IMR-90 (cell line): ENCODE measurements around the gene LYVE1. TPM values are rescaled to one million over a fixed set of nuclear protein-coding genes. Genes with fewer than 3 reads are reported as not detected.

Source experiments
- ATAC-seq: fragments of 200-7000 bp; cut with Tn5 transposase; 2 replicates; pipeline ENCODE4 v1.9.1; 2020; ENCODE audit warnings: low read depth, mild to moderate bottlenecking, moderate library complexity
- BruUV-seq: library from RNA; stranded (reverse); fragments of 400-500 nt; replicated peaks from 2 replicates; lab custom pipeline; 2021; lab: Mats Ljungman, UMichigan
- CTCF ChIA-PET: fragments of 300-600 bp; formaldehyde crosslinking; extraction: SDS; loops from one replicate; lab custom pipeline; 2021; ENCODE audit warnings: antibody characterized with exemption; lab: Yijun Ruan, JAX
- POLR2A ChIA-PET: fragments of 300-600 bp; sonication (Branson Sonifier 250); formaldehyde crosslinking; loops from one replicate; lab custom pipeline; 2022; ENCODE audit warnings: antibody characterized with exemption; ENCODE audit not compliant: unreplicated experiment; lab: Charles Lee
- DNase-seq: peaks from one replicate; pipeline ENCODE4 v3.0.0; 2013
- H2AFZ ChIP-seq: replicated peaks from 2 replicates; pipeline ENCODE3; 2013; ENCODE audit warnings: low read length, mild to moderate bottlenecking; ENCODE audit not compliant: poor library complexity
- H2AK5ac ChIP-seq: 2 replicates; pipeline ENCODE4 v1.6.1; 2013; ENCODE audit warnings: low read depth, low read length, inconsistent platforms
- H2AK9ac ChIP-seq: replicated peaks from 2 replicates; pipeline ENCODE3; 2013; ENCODE audit warnings: mild to moderate bottlenecking, low read depth, low read length, moderate library complexity; ENCODE audit not compliant: poor library complexity
- H2BK120ac ChIP-seq: 2 replicates; pipeline ENCODE4 v1.6.1; 2013; ENCODE audit warnings: low read depth, low read length, inconsistent platforms
- H2BK15ac ChIP-seq: 3 replicates; pipeline ENCODE4 v1.6.1; 2013; ENCODE audit warnings: low read depth, low read length, inconsistent platforms
- H2BK20ac ChIP-seq: 2 replicates; pipeline ENCODE4 v1.6.1; 2013; ENCODE audit warnings: low read depth, mild to moderate bottlenecking, inconsistent platforms, low read length, moderate library complexity
- H2BK5ac ChIP-seq: 2 replicates; pipeline ENCODE4 v1.6.1; 2013; ENCODE audit warnings: mild to moderate bottlenecking, low read depth, low read length, inconsistent platforms; ENCODE audit not compliant: poor library complexity, severe bottlenecking
- H3K14ac ChIP-seq: replicated peaks from 2 replicates; pipeline ENCODE4 v1.6.1; 2013; ENCODE audit warnings: low read depth, low read length, inconsistent platforms
- H3K18ac ChIP-seq: 2 replicates; pipeline ENCODE4 v1.6.1; 2013; ENCODE audit warnings: low read depth, low read length, control low read depth
- H3K23ac ChIP-seq: 2 replicates; pipeline ENCODE4 v1.6.1; 2013; ENCODE audit warnings: low read depth, low read length, inconsistent platforms
- H3K27ac ChIP-seq: 2 replicates; pipeline ENCODE4 v1.5.1; 2013; ENCODE audit warnings: mild to moderate bottlenecking, control low read depth, low read length; ENCODE audit not compliant: insufficient read depth
- H3K27me3 ChIP-seq: 2 replicates; pipeline ENCODE4 v1.6.1; 2013; ENCODE audit warnings: low read length; ENCODE audit not compliant: control insufficient read depth, insufficient read depth
- H3K36me3 ChIP-seq: 2 replicates; pipeline ENCODE4 v1.6.1; 2013; ENCODE audit warnings: low read length, mixed read lengths; ENCODE audit not compliant: control insufficient read depth, insufficient read depth
- H3K4ac ChIP-seq: 2 replicates; pipeline ENCODE4 v1.6.1; 2013; ENCODE audit warnings: low read depth, low read length, inconsistent platforms
- H3K4me1 ChIP-seq: 2 replicates; pipeline ENCODE4 v1.6.1; 2013; ENCODE audit warnings: low read length, mixed read lengths; ENCODE audit not compliant: control insufficient read depth, insufficient read depth
- H3K4me2 ChIP-seq: 2 replicates; pipeline ENCODE4 v1.6.1; 2013; ENCODE audit warnings: low read depth, mild to moderate bottlenecking, control low read depth, low read length, moderate library complexity
- H3K4me3 ChIP-seq: 2 replicates; pipeline ENCODE4 v1.5.1; 2013; ENCODE audit warnings: low read depth, mild to moderate bottlenecking, control low read depth, low read length, moderate library complexity; ENCODE audit not compliant: insufficient read depth
- H3K56ac ChIP-seq: 2 replicates; pipeline ENCODE4 v1.6.1; 2013; ENCODE audit warnings: low read length, inconsistent platforms; ENCODE audit not compliant: insufficient read depth; ENCODE audit errors: extremely low read depth
- H3K79me1 ChIP-seq, 2 experiments: 2 replicates each; pipeline ENCODE4 v1.6.1; 2013; ENCODE audit warnings: low read length in 2 of 2, inconsistent platforms in 1 of 2, low read depth in 1 of 2
- H3K9ac ChIP-seq: 2 replicates; pipeline ENCODE4 v1.6.1; 2013; ENCODE audit warnings: low read depth, low read length, control low read depth
- H3K9me1 ChIP-seq: 2 replicates; pipeline ENCODE4 v1.6.1; 2013; ENCODE audit warnings: low read length, inconsistent platforms; ENCODE audit not compliant: insufficient read depth
- H3K9me3 ChIP-seq: 2 replicates; pipeline ENCODE4 v1.6.1; 2013; ENCODE audit warnings: low read length; ENCODE audit not compliant: control insufficient read depth, insufficient read depth
- H4K20me1 ChIP-seq: 2 replicates; pipeline ENCODE4 v1.6.1; 2013; ENCODE audit warnings: low read length, inconsistent platforms; ENCODE audit not compliant: insufficient read depth
- H4K5ac ChIP-seq: 2 replicates; pipeline ENCODE4 v1.6.1; 2013; ENCODE audit warnings: mild to moderate bottlenecking, low read depth, low read length, control low read depth
- H4K8ac ChIP-seq, 2 experiments: 2 replicates each; pipeline ENCODE4 v1.6.1; 2013; ENCODE audit warnings: low read depth in 2 of 2, low read length in 2 of 2, control low read depth in 1 of 2, inconsistent platforms in 1 of 2
- H4K91ac ChIP-seq: 2 replicates; pipeline ENCODE4 v1.6.1; 2013; ENCODE audit warnings: low read depth, low read length, inconsistent platforms; ENCODE audit not compliant: insufficient read depth
- BHLHE40 ChIP-seq: fragments of 150-350 bp; IDR thresholded peaks from 2 replicates; pipeline ENCODE4 v1.6.1; 2016; ENCODE audit warnings: mild to moderate bottlenecking, low read depth, low read length
- CEBPB ChIP-seq: IDR thresholded peaks from 2 replicates; pipeline ENCODE4 v1.6.1; 2012; ENCODE audit warnings: low read depth, low read length, improper control_type of control experiment
- CTCF ChIP-seq: conservative IDR thresholded peaks from 2 replicates; pipeline ENCODE4 v1.5.1; 2012; ENCODE audit warnings: mild to moderate bottlenecking, low read depth, low read length, improper control_type of control experiment
- FOS ChIP-seq: fragments of 150-350 bp; IDR thresholded peaks from 2 replicates; pipeline ENCODE4 v1.6.1; 2016; ENCODE audit warnings: low read depth, low read length
- MAFK ChIP-seq: IDR thresholded peaks from 2 replicates; pipeline ENCODE4 v1.6.1; 2012; ENCODE audit warnings: low read depth, low read length, improper control_type of control experiment
- MAZ ChIP-seq: IDR thresholded peaks from 2 replicates; pipeline ENCODE4 v1.6.1; 2012; ENCODE audit warnings: low read depth, mild to moderate bottlenecking, low read length, improper control_type of control experiment, moderate library complexity, borderline replicate concordance
- MXI1 ChIP-seq: IDR thresholded peaks from 2 replicates; pipeline ENCODE4 v1.6.1; 2012; ENCODE audit warnings: low read depth, mild to moderate bottlenecking, low read length, moderate library complexity, borderline replicate concordance
- POLR2A ChIP-seq: IDR thresholded peaks from 2 replicates; pipeline ENCODE4 v1.6.1; 2012; ENCODE audit warnings: mild to moderate bottlenecking, low read depth, low read length
- RFX5 ChIP-seq: IDR thresholded peaks from 2 replicates; pipeline ENCODE4 v1.8.0; 2012; ENCODE audit warnings: low read depth, mild to moderate bottlenecking, low read length, moderate library complexity
- SMC3 ChIP-seq: fragments of 150-350 bp; IDR thresholded peaks from 2 replicates; pipeline ENCODE4 v1.6.1; 2016; ENCODE audit warnings: low read depth, mild to moderate bottlenecking, antibody characterized with exemption, low read length, moderate library complexity
- WGBS, 2 experiments: methylation state at CpG; one replicate each; pipeline versions ENCODE4 v1.1.5 to v1.1.7; 2013; ENCODE audit warnings: missing lambda C conversion rate in 2 of 2; ENCODE audit not compliant: insufficient read length in 1 of 2; ENCODE audit errors: extremely low coverage in 2 of 2; 5-methylcytosine and 5-hydroxymethylcytosine counted together
- dilution Hi-C: fragments of 300-500 bp; cut with HindIII; formaldehyde crosslinking; loops from one replicate; pipeline ENCODE4 v1.14.3; 2018; ENCODE audit warnings: low sequenced_read_pairs; ENCODE audit not compliant: unreplicated experiment
- in situ Hi-C: fragments of 300-500 bp; cut with MboI; formaldehyde crosslinking; loops from 3 replicates; pipeline ENCODE4 v1.14.3; 2019; ENCODE audit warnings: low sequenced_read_pairs, inconsistent platforms, mixed read lengths
- intact Hi-C: fragments of 100-400 bp; cut with micrococcal nuclease; formaldehyde crosslinking; loops from 2 replicates; pipeline ENCODE4 v1.10.0; 2022
- polyA plus RNA-seq, 3 experiments: library from polyadenylated mRNA; depleted of rRNA; stranded (reverse); fragments of >200 nt; gene quantifications; 2 replicates each; pipeline ENCODE4 v1.2.3, GENCODE V29; 2012; ENCODE audit warnings: low replicate concordance in 1 of 3
- total RNA-seq: library from RNA; depleted of rRNA; stranded (reverse); fragments of >200 nt; gene quantifications from 2 replicates; pipeline ENCODE4 v1.2.3, GENCODE V29; 2012

The LYVE1 gene
- total and polyA plus RNA-seq, 2 of the 4 experiments (the other 2 are of a cell fraction): not detected

- Histone ChIP-seq H3K14ac (no peak overlapping the region), H4K20me1 (no peaks in the 10 kb centered on the region), H3K27ac (no peak overlapping the region), H3K79me1 (no peaks in the 10 kb centered on the region), H3K36me3 (no peaks in the 10 kb centered on the region), H3K9me1 (peaks cover 5% of the 10 kb centered on the region), H2BK120ac (no peak overlapping the region), H2AK5ac (no peak overlapping the region), H4K91ac (no peak overlapping the region), H2AFZ (no peak overlapping the region), H2BK15ac (no peak overlapping the region), H2AK9ac (no peak overlapping the region), H3K23ac (no peak overlapping the region), H3K4me2 (no peak overlapping the region), H3K9me3 (no peaks in the 10 kb centered on the region; the same call in 1 of the 2 replicates), H3K27me3 (no peaks in the 10 kb centered on the region), H3K18ac (no peak overlapping the region), H3K9ac (no peak overlapping the region), H4K8ac (no peak overlapping the region), H2BK5ac (no peak overlapping the region), H3K56ac (no peak overlapping the region), H3K4ac (no peak overlapping the region), H3K4me1 (no peaks in the 10 kb centered on the region), H4K5ac (no peak overlapping the region), H2BK20ac (no peak overlapping the region), H3K4me3 (no peak overlapping the region)
- TF ChIP-seq MXI1 (no peak), BHLHE40 (no peak), MAZ (no peak), MAFK (no peak), FOS (no peak), CEBPB (no peak), CTCF (no peak), RFX5 (no peak), POLR2A (no peak), SMC3 (no peak)
- in situ Hi-C loops: no loop called here
- WGBS, 2 experiments: no CpG with 5 or more reads among the region's 1 CpG
- no peak for ATAC-seq
- CTCF ChIA-PET: interaction anchor here (1.0 kb wide), 1 partner anchor 8 kb away, joined by 3 read pairs; no protein-coding TSS in a partner anchor
- no peak for DNase-seq
- POLR2A ChIA-PET: no interaction called here
- dilution Hi-C loops: no loop called here
- intact Hi-C loops: no loop called here
- no TSS peak for BruUV-seq
These were observed 11.9 kb downstream of the LYVE1 start for GRCh38 chr11:10556590-10556989.
